A673 (cell line): Measurements from ENCODE around the gene ESF1.

Experiments used
- CTCF ChIP-seq: fragments of 300-800, 200-600 bp; sonication (generic); conservative IDR thresholded peaks from 2 replicates; pipeline ENCODE4 v1.5.1; 2017; ENCODE audit warnings: low read depth, mild to moderate bottlenecking, antibody characterized with exemption, low read length, moderate library complexity, mixed read lengths
- EZH2 ChIP-seq: fragments of 200-600 bp; sonication (generic); IDR thresholded peaks from 2 replicates; pipeline ENCODE4 v1.6.1; 2017; ENCODE audit warnings: borderline replicate concordance, low read depth, mild to moderate bottlenecking, mixed read lengths, antibody characterized with exemption, low read length; ENCODE audit not compliant: poor library complexity, severe bottlenecking

DNA sequence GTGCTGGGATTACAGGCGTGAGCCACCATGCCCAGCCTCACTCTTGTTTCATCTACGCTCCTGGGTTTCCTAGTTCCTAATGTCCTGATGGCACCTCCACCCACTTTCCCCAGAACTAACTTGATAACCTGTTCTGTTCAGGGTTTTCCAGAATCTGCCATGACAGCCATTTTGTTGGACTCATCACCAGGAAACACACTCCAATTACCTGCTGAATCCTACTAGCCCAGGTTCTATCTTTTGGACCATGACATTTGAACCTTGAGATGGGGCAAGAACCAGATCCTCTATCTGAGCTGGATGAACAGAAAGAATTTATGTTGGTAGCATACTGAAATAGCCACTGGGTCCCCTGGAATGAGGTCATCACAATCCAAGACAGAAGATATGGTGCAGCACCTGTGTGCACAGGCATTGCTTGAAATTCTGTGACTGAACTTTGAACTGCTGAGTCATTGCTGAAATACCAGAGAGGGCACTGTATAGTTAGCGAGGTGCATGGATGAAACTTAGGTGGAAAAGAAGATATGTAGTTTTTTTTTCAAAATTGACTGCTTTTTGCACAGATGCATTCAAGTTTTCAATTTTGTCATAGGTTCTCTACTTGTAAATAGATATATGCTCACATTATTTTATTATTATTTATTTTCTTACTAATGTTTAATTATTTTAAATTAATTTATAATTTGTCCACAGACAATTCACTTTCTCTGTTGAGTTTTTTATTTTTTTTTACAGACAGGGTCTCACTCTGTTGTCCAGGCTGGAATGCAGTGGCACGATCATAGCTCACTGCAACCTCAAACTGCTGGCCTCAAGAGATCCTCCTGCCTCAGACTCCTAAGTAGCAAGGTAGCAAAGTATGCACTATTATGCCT lies 103.2 kb downstream of the ESF1 start:
- TF ChIP-seq CTCF = no peak
- no peak for TF ChIP-seq EZH2
